Omental fat pad (tissue), 4 donors: ENCODE results near the gene IL23A. TPM values are rescaled to one million over a fixed set of nuclear protein-coding genes. Genes with fewer than 3 reads are reported as not detected.

ENCODE experiments used
- ATAC-seq: fragments of 150-250 bp; one replicate; pipeline ENCODE4 v1.9.1; 2016; ENCODE audit warnings: mild to moderate bottlenecking, moderate library complexity; ENCODE audit not compliant: low FRiP score
- DNase-seq: peaks from one replicate; pipeline ENCODE4 v3.0.0-alpha.2; 2019; ENCODE audit warnings: low spot score
- CTCF ChIP-seq, 3 donors: fragments of 450-650 bp; IDR thresholded peaks; one replicate each; pipeline ENCODE4 v1.5.1; 2016 to 2017; ENCODE audit warnings: antibody characterized with exemption in 3 of 3, mild to moderate bottlenecking in 3 of 3, moderate library complexity in 2 of 3
- total RNA-seq, 4 donors: library from RNA; depleted of rRNA; stranded (reverse); fragments of >200 nt; gene quantifications; one replicate each; pipeline ENCODE4 v1.1.0, GENCODE V29; 2016

IL23A gene
- total RNA-seq, result 1 to 10 TPM in 1 of 4 donors, not detected in 3; 2.2 TPM

DNA sequence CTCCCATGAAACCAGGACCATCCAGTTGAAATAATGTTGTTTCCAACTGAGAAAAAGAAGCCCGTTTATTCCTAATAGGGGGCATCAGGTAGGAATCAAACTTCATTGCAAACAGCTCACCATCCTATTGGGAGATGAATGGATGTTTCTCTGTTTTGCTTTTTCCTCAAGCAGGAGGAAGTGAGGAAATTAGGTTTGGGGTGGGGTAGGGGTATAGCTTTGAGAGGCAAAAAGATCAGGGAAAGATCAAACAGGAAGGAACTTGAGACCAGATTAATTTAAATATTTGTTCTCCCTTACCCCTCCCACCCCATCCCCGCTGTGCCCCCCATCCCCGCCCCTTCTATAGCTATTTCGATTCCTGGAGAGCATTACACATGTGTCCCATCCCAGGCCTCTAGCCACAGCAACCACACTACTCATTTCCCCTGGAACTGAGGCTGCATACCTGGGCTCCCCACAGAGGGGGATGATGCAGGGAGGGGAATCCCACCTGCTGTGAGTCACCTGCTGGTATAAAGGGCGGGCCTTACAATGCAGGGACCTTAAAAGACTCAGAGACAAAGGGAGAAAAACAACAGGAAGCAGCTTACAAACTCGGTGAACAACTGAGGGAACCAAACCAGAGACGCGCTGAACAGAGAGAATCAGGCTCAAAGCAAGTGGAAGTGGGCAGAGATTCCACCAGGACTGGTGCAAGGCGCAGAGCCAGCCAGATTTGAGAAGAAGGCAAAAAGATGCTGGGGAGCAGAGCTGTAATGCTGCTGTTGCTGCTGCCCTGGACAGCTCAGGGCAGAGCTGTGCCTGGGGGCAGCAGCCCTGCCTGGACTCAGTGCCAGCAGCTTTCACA lies at the start of gene IL23A:
IL23A (plus strand) TSS at position 577 of the 850 bp plus-strand sequence; CDS start at position 738, 161 bp downstream.
- TF ChIP-seq CTCF (IDR thresholded peaks at IDR 0.05), result no peak
- ATAC-seq, result no peak
- no peak for DNase-seq

GRCh38 chr12:56293795-56294194 lies 44.9 kb upstream of the IL23A start:
- no peak for DNase-seq
- no peak for ATAC-seq
- no peak for TF ChIP-seq CTCF (IDR thresholded peaks at IDR 0.05)

- no peak for TF ChIP-seq CTCF (IDR thresholded peaks at IDR 0.05)
- ATAC-seq (no peak), DNase-seq (no peak)
These were observed 42.4 kb upstream of the IL23A start for GRCh38 chr12:56296295-56296694.

GRCh38 chr12:56297400-56297799 lies 41.3 kb upstream of the IL23A start:
- no peak for TF ChIP-seq CTCF (IDR thresholded peaks at IDR 0.05)
- ATAC-seq (no peak), DNase-seq (no peak)

DNA sequence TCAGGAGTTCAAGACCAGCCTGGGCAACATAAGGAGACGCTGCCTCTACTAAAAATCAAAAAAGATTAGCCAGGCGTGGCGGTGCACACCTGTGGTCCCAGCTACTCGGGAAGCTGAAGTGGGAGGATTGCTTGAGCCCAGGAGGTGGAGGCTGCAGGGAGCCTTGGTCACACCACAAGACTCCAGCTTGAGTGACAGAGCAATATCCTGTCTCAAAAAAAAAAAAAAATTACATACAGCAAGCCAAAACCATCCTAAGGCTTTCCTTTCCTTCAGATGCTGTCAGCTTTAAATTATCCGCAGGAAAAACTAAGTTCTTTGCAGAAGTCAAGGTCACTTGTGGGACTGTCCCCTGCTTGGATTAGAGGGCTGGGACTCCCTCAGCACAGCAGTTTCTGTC lies 39.9 kb upstream of the IL23A start:
- no peak for TF ChIP-seq CTCF (IDR thresholded peaks at IDR 0.05)
- ATAC-seq, result no peak
- no peak for DNase-seq

DNA sequence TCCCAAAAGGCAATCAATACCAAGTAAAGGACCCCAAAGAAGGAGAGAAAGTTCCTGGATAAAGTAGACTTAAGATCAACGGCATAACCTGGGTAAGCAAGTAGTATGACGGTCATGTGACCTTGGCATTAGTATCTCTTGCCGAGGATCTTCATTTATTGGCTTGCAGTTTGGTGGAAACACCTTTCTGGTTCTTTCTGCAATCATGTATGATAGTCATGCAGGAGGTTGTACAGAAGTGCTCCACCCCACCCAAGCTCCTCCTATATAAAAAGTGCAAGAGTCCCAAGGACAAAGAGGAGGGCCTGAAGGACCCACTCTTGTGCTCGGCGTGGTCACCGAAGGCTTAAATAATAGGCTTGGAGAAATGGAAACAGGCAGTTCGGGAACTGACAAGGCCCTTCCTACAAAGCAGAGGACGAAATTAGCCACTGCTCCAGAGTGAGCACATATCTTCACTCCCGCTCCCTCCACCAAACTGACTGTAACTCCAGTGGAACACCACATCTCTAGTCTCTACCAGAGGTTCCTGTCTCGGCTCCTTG lies 39.3 kb upstream of the IL23A start:
- DNase-seq, result no peak
- TF ChIP-seq CTCF (IDR thresholded peaks at IDR 0.05), result no peak
- peak; percentile 12 for ATAC-seq
